GM04503 (cell line): ENCODE data around the gene C19orf85.
"Not testable (repeated sequence)": the region's sequence is repeated elsewhere in the genome, so short reads cannot be mapped to it uniquely, and the experiment has no call there.

ENCODE experiments used
- DNase-seq: peaks from one replicate; pipeline ENCODE4 v3.0.0-alpha.2; 2012; ENCODE audit warnings: low read depth

The C19orf85 gene

DNA sequence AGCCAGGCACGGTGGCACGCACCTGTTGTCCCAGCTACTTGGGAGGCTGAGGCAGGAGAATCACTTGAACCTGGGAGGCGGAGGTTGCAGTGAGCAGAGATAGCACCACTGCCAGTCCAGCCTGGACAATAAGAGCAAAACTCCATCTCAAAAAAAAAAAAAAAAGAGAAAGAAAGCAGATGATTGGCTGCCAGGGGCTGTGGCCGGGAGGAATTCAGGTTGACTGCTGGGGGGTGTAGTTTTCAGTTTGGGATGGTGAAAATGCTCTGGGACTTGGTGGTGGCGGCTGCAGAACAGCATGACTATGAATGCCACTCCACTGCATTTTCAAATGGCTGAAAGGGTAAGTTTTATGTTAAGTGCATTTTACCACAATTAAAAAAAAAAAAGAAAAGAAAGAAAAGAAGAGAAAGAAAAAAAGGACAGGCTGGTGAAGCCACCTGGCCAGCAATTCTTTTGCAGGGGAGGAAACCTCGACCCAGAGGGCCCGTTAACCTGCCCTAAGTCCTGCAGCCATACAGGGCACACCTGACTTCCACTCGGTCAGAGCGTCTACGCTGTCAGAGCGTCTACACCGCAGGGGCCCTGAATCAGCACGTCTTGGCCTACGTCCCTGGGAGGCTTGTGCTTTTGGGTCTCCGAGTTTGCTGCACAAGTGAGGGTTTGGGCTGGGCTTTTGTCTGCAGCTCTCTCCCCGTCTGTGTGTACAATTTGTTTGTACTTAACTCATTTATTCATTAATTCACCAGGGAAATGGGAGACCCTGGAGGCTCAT, 6.7 kb downstream of the C19orf85 start:
- DNase-seq: no peak

DNA sequence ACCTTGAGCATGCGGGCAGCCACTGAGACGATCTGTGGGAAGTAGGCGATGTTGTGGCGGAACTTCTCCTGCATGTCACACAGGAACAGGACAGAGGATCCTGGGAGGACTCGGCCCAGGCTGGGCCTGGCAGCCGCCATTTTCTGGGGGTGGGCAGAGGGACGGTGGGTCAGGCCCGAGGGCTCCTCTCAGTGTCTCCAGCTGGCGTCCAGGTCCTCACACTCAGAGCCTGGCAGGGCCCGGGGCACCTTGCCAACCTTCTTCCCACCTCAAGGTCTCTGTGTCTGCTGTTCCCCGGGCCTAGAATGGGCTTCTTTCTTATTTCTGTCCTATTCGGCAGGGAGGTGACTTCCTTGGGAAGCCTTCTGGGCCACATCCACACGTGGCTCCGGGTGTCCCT, 8.2 kb downstream of the C19orf85 start:
- no peak for DNase-seq

GRCh38 chr19:55455576-55456235, 8.8 kb downstream of the C19orf85 start:
- no peak for DNase-seq

- DNase-seq: no peak
These were observed 9.7 kb downstream of the C19orf85 start for GRCh38 chr19:55454787-55455243.

- DNase-seq: no peak
These were observed 10.9 kb downstream of the C19orf85 start for GRCh38 chr19:55453511-55454260.

- no peak for DNase-seq
These were observed 11.7 kb downstream of the C19orf85 start for GRCh38 chr19:55452749-55453346.

DNA sequence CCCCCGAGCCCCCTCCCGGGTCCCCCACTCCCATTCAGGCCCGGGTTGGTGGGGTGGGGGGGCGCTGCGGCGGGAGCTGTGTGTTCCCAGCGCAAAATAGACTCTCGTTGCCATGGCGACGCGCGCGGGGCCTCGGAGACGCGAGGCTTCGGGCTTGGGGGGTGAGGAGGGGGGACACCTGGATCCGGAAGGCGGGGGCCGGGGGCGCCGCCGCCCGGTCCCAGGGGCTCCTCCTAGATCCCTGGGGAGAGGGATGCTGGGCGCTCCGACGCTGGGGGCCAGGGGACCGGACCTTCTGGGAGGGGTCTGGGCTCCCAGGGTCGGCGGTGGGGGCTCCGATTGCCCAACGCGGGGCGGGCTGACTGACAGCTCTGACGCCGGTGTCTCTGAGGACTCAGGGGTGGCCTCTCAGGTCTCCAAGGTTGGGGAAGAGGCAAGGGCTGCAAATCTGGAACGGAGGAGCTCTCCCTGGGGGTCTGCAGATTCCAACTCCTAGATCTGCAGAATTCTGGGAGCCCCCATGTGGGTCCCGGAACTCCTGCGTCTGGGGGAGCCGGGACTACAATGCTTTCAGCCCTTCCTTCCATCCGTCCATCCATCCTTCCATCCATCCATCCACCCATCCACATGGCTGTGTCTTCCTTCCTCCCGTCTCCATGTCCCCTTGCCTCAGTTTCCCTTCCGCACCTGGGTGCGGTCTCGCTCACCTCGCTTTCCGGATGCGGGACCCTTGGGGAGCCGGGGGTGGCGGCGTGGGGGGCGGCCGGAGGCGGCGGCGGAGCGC, 12.4 kb downstream of the C19orf85 start:
- no peak for DNase-seq

DNA sequence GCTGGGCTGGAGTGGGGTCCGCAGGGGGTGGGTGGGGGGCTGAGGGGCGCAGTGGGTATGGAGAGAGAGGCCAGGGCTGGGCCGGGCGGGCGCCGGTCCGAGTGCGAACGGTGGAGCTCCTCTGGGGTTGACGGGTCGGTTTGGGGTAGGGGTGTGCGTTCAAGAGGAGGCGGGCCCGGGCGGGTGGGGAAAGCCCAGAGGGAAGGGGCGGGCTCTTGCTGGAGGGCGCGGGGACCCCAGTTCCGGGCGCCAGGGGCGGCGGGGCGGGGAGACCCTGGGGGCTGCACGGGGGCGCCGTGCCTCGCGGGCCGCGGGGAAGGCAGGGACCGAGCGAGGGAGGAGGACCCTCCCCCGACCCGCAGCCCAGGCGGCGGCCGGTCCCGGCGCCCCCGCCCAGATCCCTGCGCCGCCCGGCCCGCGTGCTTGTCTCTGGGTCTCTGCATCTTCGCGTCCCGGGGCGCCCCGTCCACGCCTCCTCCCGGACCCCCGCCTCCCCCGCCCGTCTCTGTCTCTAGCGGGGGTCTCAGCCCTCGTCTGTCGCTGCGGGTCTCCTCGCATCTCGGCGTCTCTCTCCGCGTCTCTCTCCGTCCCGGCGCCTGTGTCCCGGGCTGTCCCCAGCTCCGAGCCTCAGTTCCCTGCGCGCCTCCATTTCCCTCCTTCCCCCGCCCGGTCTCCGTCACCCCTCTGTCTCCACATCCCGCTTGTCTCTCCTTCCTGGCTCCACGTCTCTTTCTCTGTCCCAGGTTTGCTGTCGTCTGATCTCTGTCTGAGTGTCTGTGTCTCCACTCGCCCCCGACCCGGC, 13.2 kb downstream of the C19orf85 start:
- DNase-seq: no peak

GRCh38 chr19:55449469-55449868, 15.1 kb downstream of the C19orf85 start:
- DNase-seq: no peak

DNA sequence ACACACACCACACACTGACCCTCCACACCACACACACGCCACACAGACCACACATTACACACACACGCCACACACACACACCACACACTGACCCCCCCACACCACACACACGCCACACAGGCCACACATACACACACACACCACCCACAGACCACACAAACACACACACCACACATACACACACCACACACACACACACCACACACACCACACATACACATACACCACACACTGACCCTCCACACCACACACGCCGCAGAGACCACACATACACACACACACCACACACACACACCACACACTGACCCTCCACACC, 16.4 kb downstream of the C19orf85 start:
- DNase-seq: not testable (repeated sequence)

GRCh38 chr19:55447421-55448174, 17.0 kb downstream of the C19orf85 start:
- DNase-seq: no peak

- no peak for DNase-seq
These were observed 18.5 kb downstream of the C19orf85 start for GRCh38 chr19:55446060-55446459.

- no peak for DNase-seq
These were observed 19.9 kb downstream of the C19orf85 start for GRCh38 chr19:55444646-55445045.

- DNase-seq: no peak
These were observed 20.6 kb downstream of the C19orf85 start for GRCh38 chr19:55443824-55444480.

GRCh38 chr19:55443045-55443823, 21.3 kb downstream of the C19orf85 start, which contains the start of gene SHISA7:
Gene SHISA7, minus strand, starts transcription at chr19:55443300. Its CDS starts 437 bp downstream, at chr19:55442863.
- no peak for DNase-seq

DNA sequence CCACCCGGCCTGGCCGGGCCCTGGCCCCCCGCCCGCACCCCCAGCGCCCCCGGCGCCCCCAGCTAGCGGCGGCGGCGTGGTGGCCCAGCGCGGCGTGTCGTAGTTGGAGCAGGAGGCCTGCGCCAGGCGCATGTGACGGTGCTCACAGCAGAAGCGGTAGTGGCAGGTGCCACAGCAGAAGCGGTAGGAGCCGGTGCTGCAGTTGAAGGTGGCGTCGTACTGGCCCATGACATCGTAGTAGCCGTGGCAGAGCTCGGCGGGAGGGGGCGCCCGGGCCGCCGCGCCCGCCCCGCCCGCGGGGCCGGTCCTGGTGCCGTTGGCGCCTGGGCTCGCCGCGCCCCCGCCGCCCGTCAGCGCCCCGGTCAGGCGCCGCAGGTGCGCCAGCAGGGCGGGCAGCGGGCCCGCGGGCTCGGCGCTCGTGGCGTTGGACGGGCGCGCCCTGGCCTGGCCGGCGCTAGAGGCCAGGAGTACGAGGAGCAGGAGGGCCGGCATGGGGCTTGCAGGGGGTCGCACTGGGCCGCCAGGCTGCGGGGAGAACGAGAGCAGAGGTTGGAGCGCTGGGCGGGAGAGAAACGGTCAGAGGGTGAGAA, 22.1 kb downstream of the C19orf85 start:
- no peak for DNase-seq

DNA sequence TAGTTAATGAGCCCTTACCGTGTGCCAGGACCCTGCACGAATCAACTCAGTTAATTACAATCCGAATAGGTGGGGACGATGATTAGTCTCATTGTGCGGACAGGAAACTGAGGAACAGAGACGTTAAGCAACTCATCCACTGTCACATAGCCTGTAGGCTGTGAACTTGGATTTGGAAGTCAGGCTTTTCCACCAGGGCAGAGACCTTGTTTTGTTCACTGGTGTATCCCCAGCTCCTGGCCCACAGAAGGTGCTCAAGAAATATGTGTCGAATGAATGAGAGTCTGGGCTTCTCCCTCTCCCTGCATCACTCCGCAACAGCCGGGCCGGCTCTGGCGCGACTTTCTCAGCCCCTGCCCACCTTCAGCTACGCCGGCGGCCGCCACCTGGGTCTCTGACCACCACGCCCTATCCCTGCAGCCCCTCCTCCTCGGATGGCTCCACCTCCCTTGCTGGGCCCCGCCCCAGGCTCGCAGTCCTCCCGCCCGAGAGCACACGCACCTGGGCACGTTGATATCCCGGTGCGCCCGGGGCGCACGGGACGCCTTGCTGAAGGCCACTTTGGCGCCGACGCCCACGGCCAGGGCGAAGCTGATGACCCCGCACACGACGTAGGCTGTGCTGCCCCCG, 22.7 kb downstream of the C19orf85 start:
- no peak for DNase-seq

GRCh38 chr19:55441319-55441691, 23.2 kb downstream of the C19orf85 start:
- DNase-seq: no peak
